HepG2 (cell line): Measurements from ENCODE around the gene CDYL. TPM values are rescaled to one million over a fixed set of nuclear protein-coding genes. Genes with fewer than 3 reads are reported as not detected.

ENCODE experiments used
- ATF7-NPFF ChIP-seq: sonication (generic); formaldehyde crosslinking; IDR thresholded peaks from 2 replicates; pipeline ENCODE4 v1.8.1; 2023; ENCODE audit warnings: mild to moderate bottlenecking, low read depth, missing genetic modification reagents, moderate library complexity
- CEBPG ChIP-seq: IDR thresholded peaks from 2 replicates; pipeline ENCODE4 v1.6.1; 2016
- DNMT3B ChIP-seq: conservative IDR thresholded peaks from 2 replicates; pipeline ENCODE4 v1.6.1; 2016; ENCODE audit warnings: missing biosample characterization, control low read depth
- EP300 ChIP-seq, 3 experiments: sonication (generic) in 1 of 3; formaldehyde crosslinking in 1 of 3; IDR thresholded peaks; 2 replicates each; pipeline versions ENCODE4 v1.5.1 to v1.6.1; 2011 to 2020; ENCODE audit warnings: low read depth in 2 of 3, low read length in 2 of 3, borderline replicate concordance in 1 of 3, improper control_type of control experiment in 1 of 3, mild to moderate bottlenecking in 1 of 3, missing genetic modification reagents in 1 of 3, moderate library complexity in 1 of 3
- GATAD1 ChIP-seq: IDR thresholded peaks from 2 replicates; pipeline ENCODE4 v1.6.1; 2016; ENCODE audit warnings: missing genetic modification reagents, missing compliant biosample characterization
- GFI1 ChIP-seq: sonication (generic); formaldehyde crosslinking; IDR thresholded peaks from 2 replicates; pipeline ENCODE4 v1.5.0; 2020; ENCODE audit warnings: missing genetic modification reagents, mild to moderate bottlenecking, borderline replicate concordance
- NRL ChIP-seq: sonication (generic); formaldehyde crosslinking; IDR thresholded peaks from 2 replicates; pipeline ENCODE4 v1.5.0; 2020; ENCODE audit warnings: missing genetic modification reagents, mild to moderate bottlenecking, moderate library complexity, borderline replicate concordance
- PAF1 ChIP-seq: IDR thresholded peaks from 2 replicates; pipeline ENCODE4 v1.6.1; 2016; ENCODE audit warnings: missing genetic modification reagents, missing compliant biosample characterization
- RFX3 ChIP-seq: IDR thresholded peaks from 2 replicates; pipeline ENCODE4 v1.6.1; 2016; ENCODE audit warnings: missing biosample characterization, missing genetic modification reagents
- SETDB1 ChIP-seq: sonication (generic); formaldehyde crosslinking; IDR thresholded peaks from 2 replicates; pipeline ENCODE4 v1.5.1; 2020; ENCODE audit warnings: missing genetic modification reagents, mild to moderate bottlenecking, borderline replicate concordance
- SP4 ChIP-seq: sonication (generic); formaldehyde crosslinking; IDR thresholded peaks from 2 replicates; pipeline ENCODE4 v1.8.1; 2023; ENCODE audit warnings: mild to moderate bottlenecking, missing genetic modification reagents
- U2AF2 ChIP-seq: fragments of 200-400 bp; formaldehyde crosslinking; IDR thresholded peaks from 2 replicates; pipeline ENCODE4 v1.6.1; 2017; ENCODE audit warnings: low read depth, mild to moderate bottlenecking, low read length
- XRCC5 ChIP-seq: fragments of 200-400 bp; formaldehyde crosslinking; optimal IDR thresholded peaks from 2 replicates; pipeline ENCODE3; 2017; ENCODE audit warnings: mild to moderate bottlenecking, low read length
- ZKSCAN5 ChIP-seq: sonication (generic); formaldehyde crosslinking; IDR thresholded peaks from 2 replicates; pipeline ENCODE4 v1.5.1; 2020; ENCODE audit warnings: mild to moderate bottlenecking, missing genetic modification reagents
- ZSCAN25 ChIP-seq: sonication (generic); formaldehyde crosslinking; IDR thresholded peaks from 2 replicates; pipeline ENCODE4 v1.8.0; 2022; ENCODE audit warnings: mild to moderate bottlenecking, missing genetic modification reagents
- polyA plus RNA-seq, 8 experiments: library from polyadenylated mRNA; depleted of rRNA in 3 of 8; stranded (reverse) in 7 of 8; unstranded in 1 of 8; fragments of >200 nt; fragmentation: Illumina TruSeq in 4 of 8; extraction: Trizol in 4 of 8; gene quantifications; 2 replicates each; pipeline versions ENCODE4 v1.2.1 to v1.2.3, GENCODE V29; 2011 to 2016; ENCODE audit warnings: low read depth in 4 of 8, missing spikeins in 1 of 8, mixed read lengths in 1 of 8; ENCODE audit not compliant: insufficient read depth in 1 of 8
- total RNA-seq, 5 experiments: library from RNA; depleted of rRNA; stranded (reverse); fragments of >200 nt; fragmentation: Illumina TruSeq; extraction: Trizol; gene quantifications; 2 replicates each; pipeline ENCODE4 v1.2.3, GENCODE V29; 2016; ENCODE audit warnings: low read depth in 1 of 5
- TF ChIP-seq, protein P1 (sequence below): IDR thresholded peaks from 2 replicates; pipeline ENCODE4 v1.6.1; 2016; ENCODE audit warnings: low read depth, missing genetic modification reagents, missing compliant biosample characterization
- TF ChIP-seq, protein P2 (sequence below): sonication (generic); formaldehyde crosslinking; IDR thresholded peaks from 2 replicates; pipeline ENCODE4 v1.5.0; 2020; ENCODE audit warnings: mild to moderate bottlenecking, missing genetic modification reagents, moderate library complexity
- TF ChIP-seq, protein P3 (sequence below): sonication (generic); formaldehyde crosslinking; conservative IDR thresholded peaks from 2 replicates; pipeline ENCODE4 v1.8.0; 2022; ENCODE audit warnings: mild to moderate bottlenecking, moderate library complexity, missing genetic modification reagents
- TF ChIP-seq, protein P4 (sequence below): IDR thresholded peaks from 2 replicates; pipeline ENCODE4 v1.6.1; 2018; ENCODE audit warnings: missing genetic modification reagents

Gene CDYL
- total and polyA plus RNA-seq, 2 of the 13 experiments (the other 11 are each of a cell fraction or from before 2014, with no cell fraction given): 22.8 to 105 TPM

DNA sequence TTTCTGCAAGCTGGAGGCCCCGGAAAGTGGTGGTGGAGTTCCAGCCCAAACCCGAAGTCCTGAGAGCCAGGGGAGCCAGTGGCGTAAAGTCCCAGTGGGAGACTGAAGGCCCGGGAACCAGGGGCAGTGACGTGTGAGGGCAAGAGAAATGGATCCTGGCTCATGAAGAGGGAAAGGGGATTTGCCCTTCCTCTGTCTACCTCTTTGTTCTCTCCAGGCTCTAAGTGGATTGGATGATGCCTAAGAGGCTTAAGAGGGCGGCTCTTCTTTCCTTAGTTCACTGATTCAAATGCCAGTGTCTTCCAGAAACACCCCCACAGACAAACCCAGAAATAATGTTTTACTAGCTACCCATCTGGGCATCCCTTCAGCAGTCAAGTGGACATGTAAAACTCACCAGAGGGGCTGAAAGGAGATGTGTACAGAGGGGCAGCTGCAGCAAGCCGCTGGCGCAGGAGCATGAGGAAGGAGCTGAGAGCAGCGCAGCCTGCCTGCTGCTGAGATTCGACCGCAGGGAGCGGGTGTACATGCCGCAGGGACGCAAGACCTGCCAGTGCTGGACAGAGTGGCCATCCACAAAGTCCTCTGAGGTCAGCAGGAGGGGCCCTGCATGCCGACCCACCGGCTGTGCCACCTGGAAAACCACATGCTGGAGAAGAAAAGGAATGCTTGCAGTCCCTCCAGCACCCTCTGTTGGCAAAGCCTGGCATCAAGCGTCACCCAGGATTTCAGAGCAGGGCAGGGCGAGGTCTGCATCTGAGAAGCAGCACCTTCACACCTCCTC, 29.5 kb downstream of the CDYL start (continued):
- TF ChIP-seq, protein P1, sequence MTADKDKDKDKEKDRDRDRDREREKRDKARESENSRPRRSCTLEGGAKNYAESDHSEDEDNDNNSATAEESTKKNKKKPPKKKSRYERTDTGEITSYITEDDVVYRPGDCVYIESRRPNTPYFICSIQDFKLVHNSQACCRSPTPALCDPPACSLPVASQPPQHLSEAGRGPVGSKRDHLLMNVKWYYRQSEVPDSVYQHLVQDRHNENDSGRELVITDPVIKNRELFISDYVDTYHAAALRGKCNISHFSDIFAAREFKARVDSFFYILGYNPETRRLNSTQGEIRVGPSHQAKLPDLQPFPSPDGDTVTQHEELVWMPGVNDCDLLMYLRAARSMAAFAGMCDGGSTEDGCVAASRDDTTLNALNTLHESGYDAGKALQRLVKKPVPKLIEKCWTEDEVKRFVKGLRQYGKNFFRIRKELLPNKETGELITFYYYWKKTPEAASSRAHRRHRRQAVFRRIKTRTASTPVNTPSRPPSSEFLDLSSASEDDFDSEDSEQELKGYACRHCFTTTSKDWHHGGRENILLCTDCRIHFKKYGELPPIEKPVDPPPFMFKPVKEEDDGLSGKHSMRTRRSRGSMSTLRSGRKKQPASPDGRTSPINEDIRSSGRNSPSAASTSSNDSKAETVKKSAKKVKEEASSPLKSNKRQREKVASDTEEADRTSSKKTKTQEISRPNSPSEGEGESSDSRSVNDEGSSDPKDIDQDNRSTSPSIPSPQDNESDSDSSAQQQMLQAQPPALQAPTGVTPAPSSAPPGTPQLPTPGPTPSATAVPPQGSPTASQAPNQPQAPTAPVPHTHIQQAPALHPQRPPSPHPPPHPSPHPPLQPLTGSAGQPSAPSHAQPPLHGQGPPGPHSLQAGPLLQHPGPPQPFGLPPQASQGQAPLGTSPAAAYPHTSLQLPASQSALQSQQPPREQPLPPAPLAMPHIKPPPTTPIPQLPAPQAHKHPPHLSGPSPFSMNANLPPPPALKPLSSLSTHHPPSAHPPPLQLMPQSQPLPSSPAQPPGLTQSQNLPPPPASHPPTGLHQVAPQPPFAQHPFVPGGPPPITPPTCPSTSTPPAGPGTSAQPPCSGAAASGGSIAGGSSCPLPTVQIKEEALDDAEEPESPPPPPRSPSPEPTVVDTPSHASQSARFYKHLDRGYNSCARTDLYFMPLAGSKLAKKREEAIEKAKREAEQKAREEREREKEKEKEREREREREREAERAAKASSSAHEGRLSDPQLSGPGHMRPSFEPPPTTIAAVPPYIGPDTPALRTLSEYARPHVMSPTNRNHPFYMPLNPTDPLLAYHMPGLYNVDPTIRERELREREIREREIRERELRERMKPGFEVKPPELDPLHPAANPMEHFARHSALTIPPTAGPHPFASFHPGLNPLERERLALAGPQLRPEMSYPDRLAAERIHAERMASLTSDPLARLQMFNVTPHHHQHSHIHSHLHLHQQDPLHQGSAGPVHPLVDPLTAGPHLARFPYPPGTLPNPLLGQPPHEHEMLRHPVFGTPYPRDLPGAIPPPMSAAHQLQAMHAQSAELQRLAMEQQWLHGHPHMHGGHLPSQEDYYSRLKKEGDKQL (CRISPR knock-in tag): no peak
- TF ChIP-seq, protein P2, sequence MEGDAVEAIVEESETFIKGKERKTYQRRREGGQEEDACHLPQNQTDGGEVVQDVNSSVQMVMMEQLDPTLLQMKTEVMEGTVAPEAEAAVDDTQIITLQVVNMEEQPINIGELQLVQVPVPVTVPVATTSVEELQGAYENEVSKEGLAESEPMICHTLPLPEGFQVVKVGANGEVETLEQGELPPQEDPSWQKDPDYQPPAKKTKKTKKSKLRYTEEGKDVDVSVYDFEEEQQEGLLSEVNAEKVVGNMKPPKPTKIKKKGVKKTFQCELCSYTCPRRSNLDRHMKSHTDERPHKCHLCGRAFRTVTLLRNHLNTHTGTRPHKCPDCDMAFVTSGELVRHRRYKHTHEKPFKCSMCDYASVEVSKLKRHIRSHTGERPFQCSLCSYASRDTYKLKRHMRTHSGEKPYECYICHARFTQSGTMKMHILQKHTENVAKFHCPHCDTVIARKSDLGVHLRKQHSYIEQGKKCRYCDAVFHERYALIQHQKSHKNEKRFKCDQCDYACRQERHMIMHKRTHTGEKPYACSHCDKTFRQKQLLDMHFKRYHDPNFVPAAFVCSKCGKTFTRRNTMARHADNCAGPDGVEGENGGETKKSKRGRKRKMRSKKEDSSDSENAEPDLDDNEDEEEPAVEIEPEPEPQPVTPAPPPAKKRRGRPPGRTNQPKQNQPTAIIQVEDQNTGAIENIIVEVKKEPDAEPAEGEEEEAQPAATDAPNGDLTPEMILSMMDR (CRISPR knock-in tag): peak; percentile 79
- TF ChIP-seq RFX3 (CRISPR knock-in tag) (no peak), SP4 (CRISPR knock-in tag) (no peak), DNMT3B (CRISPR knock-in tag) (no peak), SETDB1 (CRISPR knock-in tag) (no peak), ATF7-NPFF (CRISPR knock-in tag) (no peak), GATAD1 (CRISPR knock-in tag) (no peak), PAF1 (CRISPR knock-in tag) (no peak), XRCC5 (no peak), ZSCAN25 (no peak), EP300 (IDR thresholded peaks at IDR 0.05; ENCODE audit: low read depth in 2 of 2, low read length in 2 of 2) (no peak), EP300 (CRISPR knock-in tag; IDR thresholded peaks at IDR 0.05; ENCODE audit: borderline replicate concordance) (no peak), NRL (CRISPR knock-in tag) (no peak), U2AF2 (no peak), GFI1 (CRISPR knock-in tag) (no peak), ZKSCAN5 (CRISPR knock-in tag) (no peak), CEBPG (CRISPR knock-in tag) (no peak)
- TF ChIP-seq, protein P3, sequence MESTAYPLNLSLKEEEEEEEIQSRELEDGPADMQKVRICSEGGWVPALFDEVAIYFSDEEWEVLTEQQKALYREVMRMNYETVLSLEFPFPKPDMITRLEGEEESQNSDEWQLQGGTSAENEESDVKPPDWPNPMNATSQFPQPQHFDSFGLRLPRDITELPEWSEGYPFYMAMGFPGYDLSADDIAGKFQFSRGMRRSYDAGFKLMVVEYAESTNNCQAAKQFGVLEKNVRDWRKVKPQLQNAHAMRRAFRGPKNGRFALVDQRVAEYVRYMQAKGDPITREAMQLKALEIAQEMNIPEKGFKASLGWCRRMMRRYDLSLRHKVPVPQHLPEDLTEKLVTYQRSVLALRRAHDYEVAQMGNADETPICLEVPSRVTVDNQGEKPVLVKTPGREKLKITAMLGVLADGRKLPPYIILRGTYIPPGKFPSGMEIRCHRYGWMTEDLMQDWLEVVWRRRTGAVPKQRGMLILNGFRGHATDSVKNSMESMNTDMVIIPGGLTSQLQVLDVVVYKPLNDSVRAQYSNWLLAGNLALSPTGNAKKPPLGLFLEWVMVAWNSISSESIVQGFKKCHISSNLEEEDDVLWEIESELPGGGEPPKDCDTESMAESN (CRISPR knock-in tag): no peak
- TF ChIP-seq, protein P4, sequence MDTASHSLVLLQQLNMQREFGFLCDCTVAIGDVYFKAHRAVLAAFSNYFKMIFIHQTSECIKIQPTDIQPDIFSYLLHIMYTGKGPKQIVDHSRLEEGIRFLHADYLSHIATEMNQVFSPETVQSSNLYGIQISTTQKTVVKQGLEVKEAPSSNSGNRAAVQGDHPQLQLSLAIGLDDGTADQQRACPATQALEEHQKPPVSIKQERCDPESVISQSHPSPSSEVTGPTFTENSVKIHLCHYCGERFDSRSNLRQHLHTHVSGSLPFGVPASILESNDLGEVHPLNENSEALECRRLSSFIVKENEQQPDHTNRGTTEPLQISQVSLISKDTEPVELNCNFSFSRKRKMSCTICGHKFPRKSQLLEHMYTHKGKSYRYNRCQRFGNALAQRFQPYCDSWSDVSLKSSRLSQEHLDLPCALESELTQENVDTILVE (CRISPR knock-in tag): no peak
